ENCODE results near the gene PPP1R2B. TPM values are rescaled to one million over a fixed set of nuclear protein-coding genes. Genes with fewer than 3 reads are reported as not detected.

PPP1R2B gene
- total RNA-seq, 2 experiments from 2014 or later: not detected

- ATAC-seq: no peak
- Mint-ChIP-seq H3K4me3 (no peak overlapping the region), H3K27me3 (no peaks in the 10 kb centered on the region), H3K36me3 (peaks cover 9% of the 10 kb centered on the region), H3K9me3 (ENCODE audit: low read depth) (no peaks in the 10 kb centered on the region), H3K4me1 (peaks cover 31% of the 10 kb centered on the region), H3K27ac (peak overlapping the region; percentile 78)
- CTCF ChIA-PET: interaction anchor here (0.8 to 2.6 kb wide), 6 partner anchors 24 to 579 kb away, joined by 3 to 9 read pairs (median 4); no protein-coding TSS in a partner anchor
- no peak for DNase-seq
Measured at GRCh38 chr5:156892864-156893263, 42.8 kb downstream of the PPP1R2B start.

DNA sequence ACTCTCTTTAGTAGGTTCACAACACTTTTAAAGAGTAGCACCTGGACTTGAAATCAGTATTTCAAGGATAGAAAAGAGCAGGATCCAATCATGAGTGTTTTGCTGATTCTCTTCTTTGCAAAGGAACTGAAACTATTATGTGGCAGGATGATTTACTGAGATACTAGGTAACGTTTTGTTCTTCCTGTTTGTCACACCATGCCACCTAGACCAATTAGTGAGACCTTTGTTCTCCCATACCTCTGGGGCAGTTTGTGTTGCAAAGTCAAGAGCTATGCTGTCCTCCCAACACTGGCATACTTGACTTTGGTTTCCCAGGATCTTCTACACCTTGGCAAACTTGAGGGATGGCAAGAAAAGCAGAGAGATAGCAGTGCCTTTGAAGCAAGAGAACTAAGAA, 43.4 kb downstream of the PPP1R2B start:
- no peak overlapping the region for H3K4me3 Mint-ChIP-seq
- CTCF ChIA-PET: interaction anchor here (0.8 to 2.6 kb wide), 3 partner anchors 13 to 239 kb away, joined by 3 to 9 read pairs (median 7); no protein-coding TSS in a partner anchor
- no peaks in the 10 kb centered on the region for H3K9me3 Mint-ChIP-seq (ENCODE audit: low read depth)
- DNase-seq (no peak), ATAC-seq (peak; percentile 46)
- H3K4me1 Mint-ChIP-seq: peaks cover 31% of the 10 kb centered on the region
- peaks cover 9% of the 10 kb centered on the region for H3K36me3 Mint-ChIP-seq
- H3K27ac Mint-ChIP-seq: peak overlapping the region; percentile 74
- H3K27me3 Mint-ChIP-seq: no peaks in the 10 kb centered on the region

GRCh38 chr5:156896546-156896945, 46.5 kb downstream of the PPP1R2B start:
- ATAC-seq: no peak
- CTCF ChIA-PET: no interaction called here
- no peak for DNase-seq
- Mint-ChIP-seq H3K27ac (no peak overlapping the region), H3K9me3 (ENCODE audit: low read depth) (no peaks in the 10 kb centered on the region), H3K4me3 (no peak overlapping the region), H3K36me3 (peaks cover 12% of the 10 kb centered on the region), H3K4me1 (peaks cover 30% of the 10 kb centered on the region), H3K27me3 (no peaks in the 10 kb centered on the region)

Other genes starting within 250 kb of the PPP1R2B start
- 10 to 100 TPM in 1 of 2 experiments, 1 to 10 TPM in 1; 4.6 to 10.2 TPM for gene TIMD4, start 112.9 kb downstream of the PPP1R2B start, total RNA-seq
- 1 to 10 TPM; 2.2 to 2.7 TPM for gene HAVCR1, start 208.8 kb downstream of the PPP1R2B start, total RNA-seq